HL-60 (cell line): ENCODE results near the gene PDGFC.

Source experiments
- CTCF ChIP-seq: IDR thresholded peaks from one replicate; pipeline ENCODE4 v1.5.1; 2011; ENCODE audit warnings: low read length, control low read depth, inconsistent platforms; ENCODE audit not compliant: insufficient read depth
- GABPA ChIP-seq: IDR thresholded peaks from 2 replicates; pipeline ENCODE4 v1.6.1; 2012; ENCODE audit warnings: low read depth
- POLR2AphosphoS5 ChIP-seq: IDR thresholded peaks from 2 replicates; pipeline ENCODE4 v1.6.1; 2012; ENCODE audit warnings: low read depth

- no peak for TF ChIP-seq POLR2AphosphoS5
- no peak for TF ChIP-seq CTCF
- TF ChIP-seq GABPA: no peak
Measured at GRCh38 chr4:156972379-156973015, 898 bp upstream of the PDGFC start.
